GM13976 (cell line): ENCODE measurements around the gene SEPHS1.

Source experiments
- DNase-seq: peaks from one replicate; pipeline ENCODE4 v3.0.0; 2012; ENCODE audit warnings: low spot score
- in situ Hi-C: fragments of 300-500 bp; cut with MboI; formaldehyde crosslinking; loops from one replicate; pipeline ENCODE4 v1.12.0; 2022; ENCODE audit warnings: low sequenced_read_pairs, mixed read lengths, inconsistent platforms; ENCODE audit not compliant: unreplicated experiment
- TF ChIP-seq, protein P1 (sequence below): IDR thresholded peaks from 2 replicates; pipeline ENCODE4 v1.5.1; 2012; ENCODE audit warnings: borderline replicate concordance, mild to moderate bottlenecking; ENCODE audit not compliant: insufficient read depth; ENCODE audit errors: extremely low read depth, missing control alignments, control extremely low read depth

The SEPHS1 gene

DNA sequence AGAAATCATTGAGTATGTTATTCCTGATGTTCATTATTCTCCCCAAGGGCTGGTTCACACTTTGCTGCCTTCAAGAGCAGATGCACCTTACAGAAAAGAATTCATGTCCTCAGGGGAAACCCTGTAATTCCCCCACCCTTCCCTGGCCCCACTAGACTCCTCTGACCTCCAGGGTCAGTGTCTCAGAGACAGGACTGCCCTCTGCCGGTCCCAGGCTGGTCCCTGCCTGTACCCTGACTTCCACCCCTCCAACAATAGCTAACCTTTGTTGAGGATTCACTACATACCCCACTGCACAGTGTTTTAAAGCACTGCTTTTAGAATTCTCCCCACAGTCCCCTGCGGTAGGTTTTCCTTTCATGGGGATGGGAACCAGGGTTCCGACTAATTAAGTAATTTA lies 4.4 kb upstream of the SEPHS1 start:
- TF ChIP-seq, protein P1, sequence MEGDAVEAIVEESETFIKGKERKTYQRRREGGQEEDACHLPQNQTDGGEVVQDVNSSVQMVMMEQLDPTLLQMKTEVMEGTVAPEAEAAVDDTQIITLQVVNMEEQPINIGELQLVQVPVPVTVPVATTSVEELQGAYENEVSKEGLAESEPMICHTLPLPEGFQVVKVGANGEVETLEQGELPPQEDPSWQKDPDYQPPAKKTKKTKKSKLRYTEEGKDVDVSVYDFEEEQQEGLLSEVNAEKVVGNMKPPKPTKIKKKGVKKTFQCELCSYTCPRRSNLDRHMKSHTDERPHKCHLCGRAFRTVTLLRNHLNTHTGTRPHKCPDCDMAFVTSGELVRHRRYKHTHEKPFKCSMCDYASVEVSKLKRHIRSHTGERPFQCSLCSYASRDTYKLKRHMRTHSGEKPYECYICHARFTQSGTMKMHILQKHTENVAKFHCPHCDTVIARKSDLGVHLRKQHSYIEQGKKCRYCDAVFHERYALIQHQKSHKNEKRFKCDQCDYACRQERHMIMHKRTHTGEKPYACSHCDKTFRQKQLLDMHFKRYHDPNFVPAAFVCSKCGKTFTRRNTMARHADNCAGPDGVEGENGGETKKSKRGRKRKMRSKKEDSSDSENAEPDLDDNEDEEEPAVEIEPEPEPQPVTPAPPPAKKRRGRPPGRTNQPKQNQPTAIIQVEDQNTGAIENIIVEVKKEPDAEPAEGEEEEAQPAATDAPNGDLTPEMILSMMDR = peak; percentile 70
- in situ Hi-C loops = loop anchor here (25.0 kb wide), 1 partner anchor 435 kb away; no protein-coding TSS in a partner anchor
- peak; percentile 75 for DNase-seq

DNA sequence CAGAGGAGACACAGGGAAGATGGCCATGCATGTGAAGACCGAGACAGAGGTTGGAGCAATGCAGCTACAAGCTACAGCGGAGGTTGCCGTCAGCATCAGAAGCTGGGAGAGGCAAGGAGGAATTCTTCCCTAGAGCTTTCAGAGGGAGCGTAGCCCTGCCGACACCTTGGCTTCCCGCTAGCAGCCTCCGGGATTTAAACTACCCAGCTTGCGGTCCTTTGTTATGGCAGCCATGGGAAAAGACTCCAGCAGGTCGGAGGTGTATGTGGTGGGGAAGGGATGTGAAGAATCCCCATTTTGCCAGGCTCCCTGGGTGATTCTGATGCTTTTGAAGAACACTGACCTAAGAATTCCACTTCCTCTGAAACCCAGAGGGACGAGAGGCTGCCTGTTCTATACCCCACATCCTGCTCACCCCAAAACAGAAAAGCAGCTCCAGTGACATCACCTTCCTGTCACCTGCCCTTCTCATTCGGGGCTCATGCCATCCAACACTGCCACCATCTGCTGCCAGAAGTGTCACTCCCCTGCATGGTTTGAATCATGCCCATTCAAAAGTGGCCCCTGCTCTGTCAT lies 3.3 kb upstream of the SEPHS1 start:
- peak; percentile 43 for DNase-seq
- TF ChIP-seq, protein P1 = no peak
- in situ Hi-C loops = loop anchor here (25.0 kb wide), 1 partner anchor 436 kb away; no protein-coding TSS in a partner anchor

DNA sequence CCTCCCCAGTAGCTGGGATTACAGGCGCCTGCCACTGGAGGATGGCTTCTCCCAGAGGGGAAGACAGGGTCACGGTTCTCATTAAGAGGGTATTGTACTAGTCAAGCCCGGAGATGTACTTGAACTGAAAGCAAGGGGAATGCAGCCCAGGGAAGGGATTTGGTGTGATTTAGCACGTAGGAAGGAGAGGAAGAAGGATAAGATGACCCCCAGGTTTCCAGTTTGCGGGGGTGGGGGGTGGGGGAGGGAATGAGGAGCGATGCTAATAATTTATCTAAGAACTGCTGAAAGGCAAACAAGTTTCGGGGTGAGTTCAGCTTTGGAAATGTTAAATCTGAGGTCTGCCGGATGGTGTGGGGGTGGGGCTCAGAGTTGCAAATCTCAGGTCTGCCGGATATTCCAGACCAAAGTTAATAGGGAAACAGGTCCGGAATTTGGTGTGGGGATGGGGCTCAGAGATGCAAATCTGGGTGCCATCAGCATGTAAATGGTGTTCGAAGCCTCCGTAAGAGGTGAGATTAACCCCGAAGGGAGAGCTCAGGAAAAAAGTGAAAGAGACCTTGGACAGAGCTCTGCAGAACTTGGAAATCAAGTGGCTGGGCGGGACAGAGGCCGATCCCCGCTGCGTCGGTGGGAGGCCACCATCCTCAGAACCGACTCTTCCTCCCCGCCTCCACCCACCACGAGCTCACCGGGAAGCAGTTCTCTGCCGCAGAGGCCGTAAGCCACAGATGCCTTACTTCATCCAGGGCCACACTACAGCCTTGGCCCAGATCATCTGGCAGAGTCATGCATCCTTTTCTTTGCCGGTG lies 1.6 kb upstream of the SEPHS1 start:
- TF ChIP-seq, protein P1 = no peak
- in situ Hi-C loops = loop anchor here (25.0 kb wide), 1 partner anchor 438 kb away; no protein-coding TSS in a partner anchor
- DNase-seq = no peak

DNA sequence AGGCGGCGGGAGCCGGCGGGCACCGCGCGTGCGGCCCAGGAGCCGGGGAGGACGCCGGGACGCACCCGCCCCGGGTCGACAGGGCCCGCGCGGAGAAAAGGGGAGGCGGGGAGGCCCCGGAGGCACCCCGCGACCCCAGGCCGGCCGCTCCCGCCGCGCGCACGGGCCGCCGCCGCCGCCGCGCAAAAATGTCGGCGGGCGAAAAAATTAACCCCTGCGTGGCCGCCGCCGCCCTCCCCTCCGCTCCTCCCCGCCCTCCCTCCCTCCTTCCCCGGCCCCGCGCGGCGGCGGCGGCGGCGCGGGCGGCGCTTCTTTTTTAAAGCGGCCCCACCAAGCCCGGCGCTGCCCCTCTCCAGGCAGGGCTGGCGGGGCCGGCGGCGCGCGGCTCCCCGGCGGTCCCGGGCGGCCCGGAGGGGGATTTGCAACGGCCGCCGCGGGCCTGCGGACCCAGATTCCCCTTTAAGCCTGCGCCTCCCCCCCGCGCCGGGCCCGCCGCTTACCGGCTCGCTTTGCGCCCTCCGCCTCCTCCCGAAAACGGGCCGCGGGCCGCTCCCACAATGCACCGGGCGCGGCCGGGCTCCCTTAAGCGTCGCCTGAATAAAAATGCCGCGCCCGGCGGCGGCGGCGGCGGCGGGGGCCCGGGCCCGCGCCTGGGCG lies 465 bp downstream of the SEPHS1 start:
- TF ChIP-seq, protein P1 = no peak
- in situ Hi-C loops = no loop called here
- DNase-seq = peak; percentile 87

DNA sequence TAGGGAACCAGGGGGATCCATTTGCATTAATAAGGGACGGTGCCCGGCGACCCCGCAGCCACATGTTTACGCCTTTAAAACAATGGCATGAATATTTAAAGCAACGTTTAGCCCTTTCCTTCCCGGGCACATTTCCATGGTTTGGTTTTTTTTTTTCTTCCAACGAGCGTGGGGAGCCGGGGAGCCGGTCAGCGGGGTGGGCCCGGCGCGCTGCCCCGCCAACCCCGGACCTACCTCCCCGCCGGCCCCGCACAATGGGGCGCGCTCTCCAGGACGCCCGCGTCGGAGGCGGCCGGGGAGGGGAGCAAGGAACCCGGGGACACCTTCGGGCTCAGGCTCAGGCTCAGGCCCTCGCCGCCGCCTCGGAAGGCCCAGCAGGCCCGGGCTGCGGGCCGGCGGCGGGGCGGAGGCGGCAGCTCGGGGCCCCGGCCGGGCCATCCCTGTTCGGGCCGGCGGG lies 1.0 kb downstream of the SEPHS1 start:
- TF ChIP-seq, protein P1 = no peak
- in situ Hi-C loops = no loop called here
- no peak for DNase-seq

DNA sequence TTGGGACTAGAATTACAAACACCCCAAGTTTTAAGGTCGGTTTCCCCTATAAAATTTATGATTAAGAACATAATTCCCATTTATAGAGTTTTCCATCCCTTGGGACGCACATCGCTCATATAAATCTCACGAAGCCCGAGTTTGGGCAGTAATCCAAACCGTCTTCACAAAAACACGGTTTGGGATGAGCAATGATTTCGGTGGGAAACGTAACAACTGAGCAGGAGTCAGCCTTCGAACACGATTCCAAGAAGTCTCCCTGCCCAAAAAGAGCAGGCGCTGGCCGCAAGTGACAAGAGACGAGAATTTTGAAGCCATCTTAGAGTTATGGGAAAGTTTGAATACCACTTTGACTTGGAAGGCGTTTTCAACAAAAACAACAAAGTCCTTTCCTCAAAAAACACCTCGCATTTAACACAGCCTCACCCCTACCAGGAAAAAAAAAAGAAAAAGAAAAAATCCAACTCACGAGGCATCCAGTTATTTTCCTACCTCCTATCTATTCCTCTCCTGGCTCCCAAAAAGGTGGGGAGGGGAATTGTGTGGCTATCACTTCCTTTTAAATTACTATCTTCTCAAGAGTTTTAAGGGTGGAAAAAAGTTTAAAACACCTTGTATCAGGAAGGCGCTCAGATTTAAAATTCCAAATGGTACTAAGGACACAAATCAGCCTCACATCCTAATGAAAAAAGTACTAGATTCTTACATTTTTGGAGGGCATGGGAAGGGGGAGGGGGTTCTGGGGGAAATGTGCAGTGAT lies 1.6 kb downstream of the SEPHS1 start:
- in situ Hi-C loops = no loop called here
- no peak for DNase-seq
- TF ChIP-seq, protein P1 = no peak
